ENCODE measurements around the gene CD58. TPM values are rescaled to one million over a fixed set of nuclear protein-coding genes. Genes with fewer than 3 reads are reported as not detected.

Gene CD58
- total RNA-seq, 3 donors from 2014 or later, result 19.3 to 31.9 (median 31.0) TPM

- intact Hi-C loops (cut with DNase I, micrococcal nuclease), result no loop called here
- Histone ChIP-seq H3K9me3 (no peaks in the 10 kb centered on the region), H3K4me1 (ENCODE audit: low read depth) (peaks cover 7% of the 10 kb centered on the region), H3K4me3 (no peak overlapping the region), H3K36me3 (ENCODE audit: low read depth) (no peaks in the 10 kb centered on the region)
- DNase-seq (peak in 2 of 3 donors; percentile 61 to 87), ATAC-seq (peak; percentile 82)
- TF ChIP-seq, protein P1, sequence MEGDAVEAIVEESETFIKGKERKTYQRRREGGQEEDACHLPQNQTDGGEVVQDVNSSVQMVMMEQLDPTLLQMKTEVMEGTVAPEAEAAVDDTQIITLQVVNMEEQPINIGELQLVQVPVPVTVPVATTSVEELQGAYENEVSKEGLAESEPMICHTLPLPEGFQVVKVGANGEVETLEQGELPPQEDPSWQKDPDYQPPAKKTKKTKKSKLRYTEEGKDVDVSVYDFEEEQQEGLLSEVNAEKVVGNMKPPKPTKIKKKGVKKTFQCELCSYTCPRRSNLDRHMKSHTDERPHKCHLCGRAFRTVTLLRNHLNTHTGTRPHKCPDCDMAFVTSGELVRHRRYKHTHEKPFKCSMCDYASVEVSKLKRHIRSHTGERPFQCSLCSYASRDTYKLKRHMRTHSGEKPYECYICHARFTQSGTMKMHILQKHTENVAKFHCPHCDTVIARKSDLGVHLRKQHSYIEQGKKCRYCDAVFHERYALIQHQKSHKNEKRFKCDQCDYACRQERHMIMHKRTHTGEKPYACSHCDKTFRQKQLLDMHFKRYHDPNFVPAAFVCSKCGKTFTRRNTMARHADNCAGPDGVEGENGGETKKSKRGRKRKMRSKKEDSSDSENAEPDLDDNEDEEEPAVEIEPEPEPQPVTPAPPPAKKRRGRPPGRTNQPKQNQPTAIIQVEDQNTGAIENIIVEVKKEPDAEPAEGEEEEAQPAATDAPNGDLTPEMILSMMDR (IDR thresholded peaks at IDR 0.05), result no peak
Measured at GRCh38 chr1:116504308-116505156, 66.3 kb downstream of the CD58 start.

GRCh38 chr1:116503546-116504307 is 67.1 kb downstream of the CD58 start:
- peak in 1 of 3 donors; percentile 54 for DNase-seq
- ATAC-seq, result no peak
- TF ChIP-seq, protein P1 (IDR thresholded peaks at IDR 0.05), result no peak
- Histone ChIP-seq H3K9me3 (no peaks in the 10 kb centered on the region), H3K36me3 (ENCODE audit: low read depth) (no peaks in the 10 kb centered on the region), H3K4me1 (ENCODE audit: low read depth) (peaks cover 4% of the 10 kb centered on the region), H3K4me3 (no peak overlapping the region)
- intact Hi-C loops (cut with DNase I, micrococcal nuclease), result no loop called here

GRCh38 chr1:116502671-116503314 is 68.0 kb downstream of the CD58 start:
- H3K4me3 ChIP-seq, result no peak overlapping the region
- peaks cover 3% of the 10 kb centered on the region for H3K4me1 ChIP-seq (ENCODE audit: low read depth)
- DNase-seq (no peak), ATAC-seq (no peak)
- no peaks in the 10 kb centered on the region for H3K36me3 ChIP-seq (ENCODE audit: low read depth)
- H3K9me3 ChIP-seq, result no peaks in the 10 kb centered on the region
- TF ChIP-seq, protein P1 (IDR thresholded peaks at IDR 0.05), result no peak
- intact Hi-C loops (cut with DNase I, micrococcal nuclease), result no loop called here

- Histone ChIP-seq H3K4me3 (no peak overlapping the region), H3K4me1 (ENCODE audit: low read depth) (peaks cover 3% of the 10 kb centered on the region), H3K36me3 (ENCODE audit: low read depth) (no peaks in the 10 kb centered on the region), H3K9me3 (no peaks in the 10 kb centered on the region)
- ATAC-seq (no peak), DNase-seq (no peak)
- intact Hi-C loops (cut with DNase I, micrococcal nuclease), result no loop called here
- TF ChIP-seq, protein P1 (IDR thresholded peaks at IDR 0.05), result no peak
Measured at GRCh38 chr1:116501870-116502244, 69.0 kb downstream of the CD58 start.

- Histone ChIP-seq H3K9me3 (no peaks in the 10 kb centered on the region), H3K4me1 (ENCODE audit: low read depth) (peaks cover 3% of the 10 kb centered on the region), H3K4me3 (no peak overlapping the region), H3K36me3 (ENCODE audit: low read depth) (no peaks in the 10 kb centered on the region)
- ATAC-seq (peak; percentile 27), DNase-seq (peak in 1 of 3 donors; percentile 73)
- intact Hi-C loops (cut with DNase I, micrococcal nuclease), result no loop called here
- TF ChIP-seq, protein P1 (IDR thresholded peaks at IDR 0.05), result no peak
Measured at GRCh38 chr1:116501125-116501869, 69.5 kb downstream of the CD58 start.
